Sigmoid colon (tissue), 4 donors: ENCODE measurements around the gene TRIM33.

ENCODE experiments used
- EP300 ChIP-seq, 4 donors: sonication (generic); formaldehyde crosslinking; IDR thresholded peaks; one replicate each; pipeline ENCODE4 v1.6.1; 2017; ENCODE audit warnings: antibody characterized with exemption in 4 of 4
- POLR2A ChIP-seq, 2 donors: fragments of 450-650 bp; IDR thresholded peaks; one replicate each; pipeline ENCODE4 v1.6.1; 2016; ENCODE audit warnings: antibody characterized with exemption in 2 of 2, mild to moderate bottlenecking in 2 of 2, moderate library complexity in 2 of 2
- POLR2AphosphoS5 ChIP-seq, 4 donors: sonication (generic); formaldehyde crosslinking; IDR thresholded peaks; one replicate each; pipeline ENCODE4 v1.6.1; 2017; ENCODE audit warnings: antibody characterized with exemption in 4 of 4
- TF ChIP-seq, protein P1 (sequence below), 4 experiments: fragments of 450-650 bp in 3 of 4; fragments of 200-600 bp in 1 of 4; IDR thresholded peaks; one replicate each; pipeline ENCODE4 v1.5.1; 2016 to 2019; ENCODE audit warnings: antibody characterized with exemption in 4 of 4, mild to moderate bottlenecking in 3 of 4, moderate library complexity in 2 of 4

DNA sequence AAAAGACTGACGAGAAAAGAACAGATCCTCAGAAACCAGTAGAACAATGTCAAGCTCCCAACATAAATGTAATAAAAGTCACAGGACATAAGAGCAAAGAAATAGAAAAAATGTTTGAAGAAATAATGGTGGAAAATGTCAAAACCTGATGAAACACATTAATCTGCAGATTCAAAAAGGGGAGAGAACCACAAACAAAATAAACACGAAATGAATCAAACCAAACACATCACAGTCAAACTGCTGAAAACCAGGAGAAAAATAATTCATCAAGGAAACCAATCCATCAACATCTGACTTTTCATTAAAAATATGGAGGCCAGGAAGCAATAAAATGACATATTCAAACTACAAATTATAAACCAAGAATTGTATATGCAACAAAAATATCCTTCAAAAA is 31.9 kb downstream of the TRIM33 start:
- TF ChIP-seq, protein P1, sequence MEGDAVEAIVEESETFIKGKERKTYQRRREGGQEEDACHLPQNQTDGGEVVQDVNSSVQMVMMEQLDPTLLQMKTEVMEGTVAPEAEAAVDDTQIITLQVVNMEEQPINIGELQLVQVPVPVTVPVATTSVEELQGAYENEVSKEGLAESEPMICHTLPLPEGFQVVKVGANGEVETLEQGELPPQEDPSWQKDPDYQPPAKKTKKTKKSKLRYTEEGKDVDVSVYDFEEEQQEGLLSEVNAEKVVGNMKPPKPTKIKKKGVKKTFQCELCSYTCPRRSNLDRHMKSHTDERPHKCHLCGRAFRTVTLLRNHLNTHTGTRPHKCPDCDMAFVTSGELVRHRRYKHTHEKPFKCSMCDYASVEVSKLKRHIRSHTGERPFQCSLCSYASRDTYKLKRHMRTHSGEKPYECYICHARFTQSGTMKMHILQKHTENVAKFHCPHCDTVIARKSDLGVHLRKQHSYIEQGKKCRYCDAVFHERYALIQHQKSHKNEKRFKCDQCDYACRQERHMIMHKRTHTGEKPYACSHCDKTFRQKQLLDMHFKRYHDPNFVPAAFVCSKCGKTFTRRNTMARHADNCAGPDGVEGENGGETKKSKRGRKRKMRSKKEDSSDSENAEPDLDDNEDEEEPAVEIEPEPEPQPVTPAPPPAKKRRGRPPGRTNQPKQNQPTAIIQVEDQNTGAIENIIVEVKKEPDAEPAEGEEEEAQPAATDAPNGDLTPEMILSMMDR (IDR thresholded peaks at IDR 0.05) = no peak
- TF ChIP-seq POLR2A (IDR thresholded peaks at IDR 0.05) (no peak), POLR2AphosphoS5 (IDR thresholded peaks at IDR 0.05) (no peak), EP300 (IDR thresholded peaks at IDR 0.05) (no peak)
